Subcutaneous adipose tissue (tissue), 4 donors: ENCODE data around the gene S100A13. TPM values are rescaled to one million over a fixed set of nuclear protein-coding genes. Genes with fewer than 3 reads are reported as not detected.

Experiments
- total RNA-seq, 4 donors: library from RNA; depleted of rRNA; stranded (reverse); fragments of >200 nt; gene quantifications; one replicate each; pipeline ENCODE4 v1.1.0, GENCODE V29; 2016
- TF ChIP-seq, protein P1 (sequence below): fragments of 450-650 bp; IDR thresholded peaks from one replicate; pipeline ENCODE4 v1.5.1; 2016; ENCODE audit warnings: low read depth, mild to moderate bottlenecking, control low read depth, antibody characterized with exemption, moderate library complexity

S100A13 gene
- total RNA-seq, 4 donors from 2014 or later: 142 to 282 (median 278) TPM

DNA sequence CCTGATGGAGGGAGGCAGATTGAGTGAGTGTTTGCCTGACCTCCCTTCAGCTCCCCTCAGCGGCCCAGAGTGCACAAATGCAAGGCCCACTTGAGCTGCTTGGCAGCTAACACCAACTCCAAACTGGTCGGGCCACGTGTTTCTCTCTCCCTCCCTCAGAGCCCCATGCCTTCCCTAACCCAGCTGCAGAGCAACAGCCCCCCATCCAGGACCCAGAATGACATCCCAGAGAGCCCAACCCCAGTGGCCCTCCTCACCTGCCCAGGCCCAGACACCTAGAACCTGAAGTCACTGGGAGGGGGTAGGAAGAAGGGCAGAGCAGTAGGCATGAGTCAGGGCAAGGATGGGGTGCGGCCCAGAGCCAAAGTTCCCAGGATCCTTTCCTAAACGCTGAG is 10.4 kb downstream of the S100A13 start:
- TF ChIP-seq, protein P1, sequence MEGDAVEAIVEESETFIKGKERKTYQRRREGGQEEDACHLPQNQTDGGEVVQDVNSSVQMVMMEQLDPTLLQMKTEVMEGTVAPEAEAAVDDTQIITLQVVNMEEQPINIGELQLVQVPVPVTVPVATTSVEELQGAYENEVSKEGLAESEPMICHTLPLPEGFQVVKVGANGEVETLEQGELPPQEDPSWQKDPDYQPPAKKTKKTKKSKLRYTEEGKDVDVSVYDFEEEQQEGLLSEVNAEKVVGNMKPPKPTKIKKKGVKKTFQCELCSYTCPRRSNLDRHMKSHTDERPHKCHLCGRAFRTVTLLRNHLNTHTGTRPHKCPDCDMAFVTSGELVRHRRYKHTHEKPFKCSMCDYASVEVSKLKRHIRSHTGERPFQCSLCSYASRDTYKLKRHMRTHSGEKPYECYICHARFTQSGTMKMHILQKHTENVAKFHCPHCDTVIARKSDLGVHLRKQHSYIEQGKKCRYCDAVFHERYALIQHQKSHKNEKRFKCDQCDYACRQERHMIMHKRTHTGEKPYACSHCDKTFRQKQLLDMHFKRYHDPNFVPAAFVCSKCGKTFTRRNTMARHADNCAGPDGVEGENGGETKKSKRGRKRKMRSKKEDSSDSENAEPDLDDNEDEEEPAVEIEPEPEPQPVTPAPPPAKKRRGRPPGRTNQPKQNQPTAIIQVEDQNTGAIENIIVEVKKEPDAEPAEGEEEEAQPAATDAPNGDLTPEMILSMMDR: no peak

DNA sequence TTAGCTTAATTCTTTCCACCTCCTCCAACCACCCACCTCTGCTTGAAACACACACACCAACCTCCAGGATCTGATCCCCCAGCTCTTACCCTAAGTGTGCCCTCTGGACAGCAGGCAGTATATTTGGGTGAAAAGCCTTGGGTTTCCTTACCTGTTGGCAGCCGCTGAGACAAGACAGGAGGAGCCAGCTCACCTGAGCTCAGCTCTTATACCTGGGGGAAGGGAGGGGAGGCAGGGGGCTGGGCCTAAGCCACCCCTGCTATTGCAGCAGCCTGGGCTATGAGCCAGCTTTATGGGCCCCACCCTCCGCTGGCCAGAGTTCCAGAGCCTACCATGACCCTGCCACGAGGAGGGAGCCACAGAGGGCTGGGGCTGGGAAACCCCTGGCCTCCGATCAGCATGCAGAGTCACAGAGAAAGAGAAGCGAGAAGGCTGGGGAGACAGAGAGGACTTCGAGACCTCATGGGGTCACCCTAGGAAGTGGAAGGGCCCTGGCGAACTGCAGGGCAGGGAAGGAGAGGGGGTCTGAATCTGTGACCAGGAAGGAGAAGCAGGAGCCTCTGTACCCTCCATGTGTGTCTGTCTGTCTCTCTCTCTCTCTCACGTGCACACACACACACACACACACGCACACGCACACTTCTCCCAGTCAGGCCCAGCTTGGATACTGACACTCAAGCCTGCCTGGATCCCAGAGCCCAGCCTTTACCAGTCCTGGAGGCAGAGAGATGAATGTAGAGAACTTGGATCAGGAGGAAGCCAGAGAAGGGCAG is 11.0 kb downstream of the S100A13 start, which contains the start of gene S100A14:
S100A14 (minus strand) TSS at position 182 of the 773 bp plus-strand sequence. CDS start 467 bp downstream, outside the sequence.
- TF ChIP-seq, protein P1: no peak

DNA sequence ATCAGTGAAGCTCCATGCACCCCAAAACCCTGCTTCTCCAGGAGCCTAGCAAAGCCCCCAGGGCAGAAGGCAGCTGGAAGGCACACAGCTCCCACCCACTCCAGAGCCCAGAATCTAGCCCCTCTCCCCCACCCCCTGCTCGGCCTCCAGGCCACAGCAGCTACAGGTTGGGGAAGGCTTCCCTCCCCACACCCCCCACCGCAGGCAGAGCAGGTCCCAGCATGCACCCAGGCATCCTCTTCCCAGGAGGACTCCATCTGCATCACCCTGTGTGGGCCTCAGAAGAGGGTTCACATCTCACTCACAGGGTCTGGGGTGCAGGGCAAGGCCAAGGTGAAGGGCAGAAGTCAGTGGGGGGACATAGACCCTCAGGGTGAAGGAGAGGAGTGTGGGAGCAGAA is 11.9 kb downstream of the S100A13 start:
- TF ChIP-seq, protein P1: no peak

DNA sequence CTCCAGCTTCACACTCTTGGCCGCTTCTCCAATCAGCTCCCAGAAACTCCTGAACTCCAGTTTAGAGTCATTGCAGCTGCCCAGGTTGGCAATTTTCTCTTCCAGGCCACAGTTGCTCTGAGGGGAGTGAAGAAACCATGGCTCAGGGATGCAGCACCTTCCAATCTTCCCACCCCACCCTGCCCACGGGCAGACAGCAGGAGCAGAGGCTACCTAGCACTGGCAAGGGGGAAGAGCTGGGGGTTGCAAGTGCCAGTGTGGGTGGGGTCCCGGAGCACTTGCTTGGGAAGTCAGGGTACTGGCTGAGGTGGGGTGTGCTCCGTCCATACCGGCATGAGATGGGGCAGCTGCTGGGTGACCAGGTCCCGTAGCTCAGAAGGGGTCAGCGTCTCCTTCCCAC is 12.4 kb downstream of the S100A13 start:
- TF ChIP-seq, protein P1: no peak

DNA sequence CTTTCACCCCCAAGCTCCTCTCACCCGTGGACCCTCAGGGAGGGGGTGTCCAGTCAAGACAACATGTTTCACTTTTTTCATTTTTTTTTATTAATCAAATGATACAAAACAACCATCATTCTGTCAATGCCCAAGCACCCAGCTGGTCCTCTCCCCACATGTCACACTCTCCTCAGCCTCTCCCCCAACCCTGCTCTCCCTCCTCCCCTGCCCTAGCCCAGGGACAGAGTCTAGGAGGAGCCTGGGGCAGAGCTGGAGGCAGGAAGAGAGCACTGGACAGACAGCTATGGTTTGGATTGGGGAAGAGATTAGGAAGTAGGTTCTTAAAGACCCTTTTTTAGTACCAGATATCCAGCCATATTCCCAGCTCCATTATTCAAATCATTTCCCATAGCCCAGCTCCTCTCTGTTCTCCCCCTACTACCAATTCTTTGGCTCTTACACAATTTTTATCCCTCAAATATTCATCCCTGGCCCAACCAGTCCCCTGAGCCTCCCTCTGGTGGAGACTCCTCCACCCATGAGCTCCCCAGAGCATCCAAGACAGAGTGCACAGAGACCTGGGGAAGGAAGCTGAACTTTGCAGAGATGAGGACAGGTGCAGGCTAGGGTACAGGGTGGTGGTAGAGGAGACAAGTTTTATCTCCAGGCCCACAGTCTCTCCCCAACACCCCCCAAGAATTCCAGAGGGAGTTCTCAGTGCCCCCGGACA is 13.0 kb downstream of the S100A13 start:
- TF ChIP-seq, protein P1: no peak

DNA sequence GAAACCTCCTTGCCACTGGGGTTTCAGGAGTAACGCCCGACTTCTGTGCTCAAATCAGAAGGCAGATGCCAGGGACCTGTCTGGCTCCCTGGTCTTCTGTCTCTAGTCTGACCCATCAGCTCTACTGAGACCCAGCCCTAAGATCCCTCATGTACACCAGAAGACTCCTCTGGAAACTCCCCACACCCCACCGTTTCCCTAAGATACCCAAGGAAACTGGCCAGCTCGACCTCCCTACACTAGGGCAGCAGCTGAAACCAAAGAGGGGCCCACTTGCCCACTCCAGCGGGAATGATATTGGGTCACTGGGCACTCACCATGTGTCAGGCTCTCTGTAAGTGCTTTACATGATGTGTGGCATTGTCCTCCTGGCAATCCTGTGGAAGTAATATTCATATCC is 13.9 kb downstream of the S100A13 start:
- TF ChIP-seq, protein P1: no peak

DNA sequence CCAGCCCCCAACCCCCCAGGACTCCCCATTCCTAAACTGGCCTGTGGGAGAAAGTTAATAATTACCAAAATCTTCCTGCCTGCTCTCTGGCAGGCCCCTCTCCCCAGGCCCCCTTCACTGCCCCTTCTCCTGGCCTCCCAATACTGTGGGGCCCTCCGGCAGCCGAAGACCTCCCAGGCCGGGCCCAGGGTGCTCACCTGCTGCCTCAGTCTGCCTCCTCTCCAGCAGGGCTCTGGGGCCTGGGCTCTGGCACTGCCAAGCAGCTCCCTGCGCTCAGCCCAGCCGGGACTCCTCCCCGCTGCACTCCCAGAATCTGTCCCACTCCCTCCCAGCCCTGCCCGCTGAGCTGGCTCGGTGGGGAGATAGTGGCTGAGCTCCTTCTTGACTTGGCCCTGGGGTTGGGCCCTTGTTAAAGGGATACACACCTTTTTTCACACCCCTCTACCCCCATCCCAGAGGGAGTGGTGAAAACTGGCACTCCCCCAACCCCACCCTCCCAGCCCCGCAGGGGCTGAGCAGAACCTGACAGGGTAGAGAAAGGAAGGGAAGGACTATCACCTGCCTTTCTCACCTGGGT is 14.5 kb downstream of the S100A13 start, which contains the start of gene S100A16:
S100A16 (minus strand) TSS at position 383 of the 577 bp plus-strand sequence. CDS start 4,986 bp downstream, outside the sequence.
- TF ChIP-seq, protein P1: no peak
